Neural cell (in vitro differentiated cells): ENCODE measurements around the gene RIBC1. TPM values are rescaled to one million over a fixed set of nuclear protein-coding genes. Genes with fewer than 3 reads are reported as not detected.
A peak's percentile ranks its signal among the peaks of the same experiment; 100 is the strongest.

Source experiments
- H2AFZ ChIP-seq: fragments of 200-600, 300-800 bp; sonication (generic), shearing (Covaris generic); 2 replicates; pipeline ENCODE4 v1.6.0; 2014; ENCODE audit warnings: low read depth, mild to moderate bottlenecking, antibody characterized with exemption, low read length, moderate library complexity
- H3F3A ChIP-seq: fragments of 200-600 bp; shearing (Covaris generic); 2 replicates; pipeline ENCODE4 v1.6.1; 2016; ENCODE audit warnings: mild to moderate bottlenecking, moderate library complexity, mixed read lengths, antibody characterized with exemption, low read length; ENCODE audit not compliant: insufficient read depth, poor library complexity, severe bottlenecking
- H3K27ac ChIP-seq: fragments of 200-600, 300-800 bp; sonication (generic), shearing (Covaris generic); 2 replicates; pipeline ENCODE4 v1.5.1; 2014; ENCODE audit warnings: mild to moderate bottlenecking, low read length, moderate library complexity
- H3K27me3 ChIP-seq: fragments of 300-800, 200-600 bp; sonication (generic), shearing (Covaris generic); 2 replicates; pipeline ENCODE4 v1.6.0; 2014; ENCODE audit warnings: mild to moderate bottlenecking, low read depth, low read length, moderate library complexity; ENCODE audit not compliant: insufficient read depth
- H3K36me3 ChIP-seq: fragments of 300-800, 200-600 bp; sonication (generic), shearing (Covaris generic); 2 replicates; pipeline ENCODE4 v1.5.1; 2014; ENCODE audit warnings: mild to moderate bottlenecking, antibody characterized with exemption, low read length, moderate library complexity; ENCODE audit not compliant: insufficient read depth
- H3K4me2 ChIP-seq: fragments of 300-800, 200-600 bp; sonication (generic), shearing (Covaris generic); 2 replicates; pipeline ENCODE4 v1.6.0; 2014; ENCODE audit warnings: mild to moderate bottlenecking, low read length
- H3K4me3 ChIP-seq: fragments of 300-800, 200-600 bp; sonication (generic), shearing (Covaris generic); 2 replicates; pipeline ENCODE4 v1.5.1; 2014; ENCODE audit warnings: mild to moderate bottlenecking, low read length, moderate library complexity
- H3K79me2 ChIP-seq: fragments of 200-600 bp; shearing (Covaris generic); replicated peaks from 2 replicates; pipeline ENCODE4 v1.6.0; 2014; ENCODE audit warnings: mild to moderate bottlenecking, low read length, moderate library complexity; ENCODE audit not compliant: insufficient read depth
- H3K9ac ChIP-seq: fragments of 300-800, 200-600 bp; sonication (generic), shearing (Covaris generic); 2 replicates; pipeline ENCODE4 v1.6.1; 2016; ENCODE audit warnings: mild to moderate bottlenecking, low read length, mixed read lengths
- H3K9me2 ChIP-seq: fragments of 200-600 bp; shearing (Covaris generic); 2 replicates; pipeline ENCODE4 v1.6.1; 2016; ENCODE audit warnings: mild to moderate bottlenecking, low read length, mixed read lengths; ENCODE audit not compliant: insufficient read depth
- H3K9me3 ChIP-seq: fragments of 200-600, 300-800 bp; sonication (generic), shearing (Covaris generic); 2 replicates; pipeline ENCODE4 v1.6.1; 2016; ENCODE audit warnings: mild to moderate bottlenecking, mixed run types, low read length, moderate library complexity, mixed read lengths
- H4K20me1 ChIP-seq: fragments of 200-600 bp; shearing (Covaris generic); 2 replicates; pipeline ENCODE4 v1.6.1; 2016; ENCODE audit warnings: mild to moderate bottlenecking, mixed run types; ENCODE audit not compliant: insufficient read depth
- CTCF ChIP-seq: fragments of 450-650 bp; IDR thresholded peaks from 2 replicates; pipeline ENCODE4 v1.5.1; 2014; ENCODE audit warnings: antibody characterized with exemption, mild to moderate bottlenecking, moderate library complexity; ENCODE audit not compliant: poor library complexity, severe bottlenecking
- EP300 ChIP-seq: fragments of 450-650 bp; conservative IDR thresholded peaks from 2 replicates; pipeline ENCODE4 v1.6.1; 2014; ENCODE audit warnings: antibody characterized with exemption, mild to moderate bottlenecking, moderate library complexity; ENCODE audit not compliant: poor library complexity, severe bottlenecking
- EZH2 ChIP-seq: fragments of 200-600, 300-800 bp; shearing (Covaris generic), sonication (generic); IDR thresholded peaks from 2 replicates; pipeline ENCODE4 v1.6.1; 2014; ENCODE audit warnings: antibody characterized with exemption, low read length, borderline replicate concordance, mild to moderate bottlenecking; ENCODE audit not compliant: insufficient read depth, poor library complexity, severe bottlenecking
- MXI1 ChIP-seq: fragments of 450-650 bp; conservative IDR thresholded peaks from 2 replicates; pipeline ENCODE4 v1.6.1; 2014; ENCODE audit warnings: antibody characterized with exemption, mild to moderate bottlenecking; ENCODE audit not compliant: poor library complexity, severe bottlenecking
- POLR2AphosphoS5 ChIP-seq: IDR thresholded peaks from 2 replicates; pipeline ENCODE4 v1.6.1; 2012
- RAD21 ChIP-seq: fragments of 450-650 bp; conservative IDR thresholded peaks from 2 replicates; pipeline ENCODE4 v1.6.1; 2014; ENCODE audit warnings: antibody characterized with exemption, mild to moderate bottlenecking, moderate library complexity
- REST ChIP-seq: IDR thresholded peaks from 2 replicates; pipeline ENCODE4 v1.6.1; 2012; ENCODE audit warnings: borderline replicate concordance
- SMC3 ChIP-seq: fragments of 450-650 bp; conservative IDR thresholded peaks from 2 replicates; pipeline ENCODE4 v1.6.1; 2014; ENCODE audit warnings: antibody characterized with exemption, mild to moderate bottlenecking, moderate library complexity; ENCODE audit not compliant: poor library complexity
- TAF1 ChIP-seq: IDR thresholded peaks from 2 replicates; pipeline ENCODE4 v1.6.1; 2012; ENCODE audit warnings: low read depth
- polyA minus RNA-seq: library from RNA; depleted of rRNA, polyadenylated mRNA; stranded (reverse); fragments of >200 nt; gene quantifications from 2 replicates; pipeline ENCODE4 v1.2.3, GENCODE V29; 2014
- polyA plus RNA-seq: library from polyadenylated mRNA; depleted of rRNA; stranded (reverse); fragments of >200 nt; gene quantifications from 2 replicates; pipeline ENCODE4 v1.2.3, GENCODE V29; 2014

The RIBC1 gene
- polyA plus RNA-seq (0.84 and 2.2 TPM in 2 replicates), polyA minus RNA-seq (0.69 and 1.2 TPM in 2 replicates)

- Histone ChIP-seq H2AFZ (peak within 1 kb of the TSS; percentile 33), H3F3A (no peaks in the 10 kb centered on the region), H3K9ac (peak within 1 kb of the TSS; percentile 78), H3K27ac (peak within 1 kb of the TSS; percentile 84), H3K79me2 (peaks cover 16% of the 10 kb centered on the region), H3K9me3 (no peaks in the 10 kb centered on the region), H4K20me1 (no peaks in the 10 kb centered on the region), H3K9me2 (no peaks in the 10 kb centered on the region), H3K27me3 (no peaks in the 10 kb centered on the region), H3K4me2 (peak within 1 kb of the TSS; percentile 68), H3K36me3 (no peaks in the 10 kb centered on the region), H3K4me3 (peak within 1 kb of the TSS; percentile 77)
- peak; percentile 21 for TF ChIP-seq TAF1
- TF ChIP-seq REST = no peak
These were observed at the start of gene RIBC1 for GRCh38 chrX:53422861-53423306. Gene RIBC1 (plus strand): TSS chrX:53422873. CDS start chrX:53426277, 3,404 bp downstream.

GRCh38 chrX:53373307-53373706, 49.4 kb upstream of the RIBC1 start:
- TF ChIP-seq EZH2 = no peak
- TF ChIP-seq SMC3 = no peak
- no peak for TF ChIP-seq POLR2AphosphoS5
- no peak for TF ChIP-seq MXI1
- no peak for TF ChIP-seq TAF1
- no peak for TF ChIP-seq CTCF
- TF ChIP-seq RAD21 = no peak
- TF ChIP-seq REST = no peak
- TF ChIP-seq EP300 = no peak
- H3F3A ChIP-seq = no peaks in the 10 kb centered on the region
- no peak overlapping the region for H3K27ac ChIP-seq
- no peaks in the 10 kb centered on the region for H3K27me3 ChIP-seq
- H3K9me3 ChIP-seq = no peaks in the 10 kb centered on the region
- H4K20me1 ChIP-seq = no peaks in the 10 kb centered on the region
- H3K4me2 ChIP-seq = no peak overlapping the region
- H3K4me3 ChIP-seq = no peak overlapping the region
- no peak overlapping the region for H3K9ac ChIP-seq
- no peaks in the 10 kb centered on the region for H3K36me3 ChIP-seq
- no peaks in the 10 kb centered on the region for H3K79me2 ChIP-seq
- H2AFZ ChIP-seq = no peak overlapping the region
- no peaks in the 10 kb centered on the region for H3K9me2 ChIP-seq
